HepG2 (cell line): Measurements from ENCODE around the gene SPOP. TPM values are rescaled to one million over a fixed set of nuclear protein-coding genes. Genes with fewer than 3 reads are reported as not detected.

Source experiments
- ATAC-seq: fragments of 200-7000 bp; cut with Tn5 transposase; 3 replicates; pipeline ENCODE4 v1.9.1; 2020; ENCODE audit warnings: mild to moderate bottlenecking, moderate library complexity
- BruUV-seq: library from RNA; stranded (reverse); fragments of 400-500 nt; replicated peaks from 2 replicates; lab custom pipeline; 2021; lab: Mats Ljungman, UMichigan
- CTCF ChIA-PET: fragments of 300-600 bp; formaldehyde crosslinking; extraction: SDS; loops from one replicate; lab custom pipeline; 2021; ENCODE audit warnings: low total read pairs, inconsistent platforms, low intra/inter-chr PET ratio; lab: Yijun Ruan, JAX
- POLR2A ChIA-PET: fragments of 350-600 bp; sonication (Branson Sonifier 250); formaldehyde crosslinking; loops from one replicate; lab custom pipeline; 2020; ENCODE audit warnings: antibody characterized with exemption, inconsistent platforms; lab: Yijun Ruan, JAX
- DNase-seq: peaks from one replicate; pipeline ENCODE4 v3.0.0-alpha.2; 2015; ENCODE audit warnings: low spot score
- FAIRE-seq: peaks from 3 replicates; lab custom pipeline; 2011; peaks lifted over from hg19 to GRCh38; lab: Jason Lieb, UNC
- H2AFZ ChIP-seq: one replicate; pipeline ENCODE4 v1.6.1; 2011; ENCODE audit warnings: low read length, inconsistent platforms
- H3K27ac ChIP-seq: fragments of 300-600 bp; 3 replicates; pipeline ENCODE4 v1.8.0; 2011; ENCODE audit warnings: mixed run types, mild to moderate bottlenecking, mixed read lengths, low read length, inconsistent platforms; ENCODE audit not compliant: insufficient read depth; ENCODE audit errors: extremely low read length
- H3K27me3 ChIP-seq, 2 experiments: fragments of 200-600 bp in 1 of 2; 2 replicates in 1 of 2; 3 replicates in 1 of 2; pipeline versions ENCODE4 v1.6.0 to v1.8.0; 2011; ENCODE audit warnings: low read length in 2 of 2, mild to moderate bottlenecking in 2 of 2, moderate library complexity in 2 of 2, inconsistent platforms in 1 of 2; ENCODE audit not compliant: insufficient read depth in 2 of 2, control insufficient read depth in 1 of 2
- H3K36me3 ChIP-seq, 2 experiments: fragments of 200-600 bp in 1 of 2; replicated peaks in 1 of 2; 2 replicates in 1 of 2; 3 replicates in 1 of 2; pipeline versions ENCODE4 v1.5.1 to v1.8.0; 2011; ENCODE audit warnings: low read length in 2 of 2, inconsistent platforms in 1 of 2; ENCODE audit not compliant: insufficient read depth in 2 of 2, control insufficient read depth in 1 of 2
- H3K4me1 ChIP-seq: 2 replicates; pipeline ENCODE4 v1.5.1; 2012; ENCODE audit warnings: low read length, inconsistent platforms; ENCODE audit not compliant: insufficient read depth
- H3K4me2 ChIP-seq: 2 replicates; pipeline ENCODE4 v1.6.0; 2011; ENCODE audit warnings: low read depth, low read length, inconsistent platforms
- H3K4me3 ChIP-seq, 3 experiments: fragments of 200-600 bp in 1 of 3; sonication (generic), shearing (Covaris generic) in 1 of 3; replicated peaks in 1 of 3; 2 replicates each; pipeline ENCODE4 v1.5.1; 2011 to 2016; ENCODE audit warnings: low read length in 3 of 3, inconsistent platforms in 2 of 3, low read depth in 2 of 3, mild to moderate bottlenecking in 2 of 3, control low read depth in 1 of 3, mixed read lengths in 1 of 3; ENCODE audit not compliant: insufficient read depth in 1 of 3
- H3K79me2 ChIP-seq: one replicate; pipeline ENCODE4 v1.6.1; 2011; ENCODE audit warnings: low read length, inconsistent platforms; ENCODE audit not compliant: insufficient read depth
- H3K9ac ChIP-seq: 2 replicates; pipeline ENCODE4 v1.6.0; 2011; ENCODE audit warnings: mild to moderate bottlenecking, low read depth, low read length, inconsistent platforms; ENCODE audit not compliant: insufficient read depth
- H3K9me3 ChIP-seq: 2 replicates; pipeline ENCODE4 v1.5.1; 2012; ENCODE audit warnings: mild to moderate bottlenecking, low read length
- H4K20me1 ChIP-seq: 2 replicates; pipeline ENCODE4 v1.6.0; 2011; ENCODE audit warnings: inconsistent platforms, mild to moderate bottlenecking, low read length, moderate library complexity; ENCODE audit not compliant: insufficient read depth
- ESRRA ChIP-seq: sonication (generic); formaldehyde crosslinking; IDR thresholded peaks from 2 replicates; pipeline ENCODE4 v1.5.1; 2020; ENCODE audit warnings: mild to moderate bottlenecking, low read depth, missing genetic modification reagents
- HNRNPUL1 ChIP-seq: fragments of 200-400 bp; formaldehyde crosslinking; IDR thresholded peaks from 2 replicates; pipeline ENCODE4 v1.6.1; 2017; ENCODE audit warnings: low read depth, mild to moderate bottlenecking, low read length, moderate library complexity
- NFATC3 ChIP-seq: sonication (generic); formaldehyde crosslinking; IDR thresholded peaks from 2 replicates; pipeline ENCODE4 v1.5.1; 2020; ENCODE audit warnings: mild to moderate bottlenecking, missing genetic modification reagents
- PPARG ChIP-seq: conservative IDR thresholded peaks from 2 replicates; pipeline ENCODE4 v1.6.1; 2016; ENCODE audit warnings: missing biosample characterization, missing genetic modification reagents
- PREB ChIP-seq: sonication (generic); formaldehyde crosslinking; IDR thresholded peaks from 2 replicates; pipeline ENCODE4 v1.4.0; 2020; ENCODE audit warnings: missing genetic modification reagents
- PTBP1 ChIP-seq: fragments of 200-400 bp; formaldehyde crosslinking; IDR thresholded peaks from 2 replicates; pipeline ENCODE4 v1.6.1; 2018; ENCODE audit warnings: low read length, low read depth; ENCODE audit not compliant: poor library complexity, severe bottlenecking
- SIN3B ChIP-seq: fragments of 150-350 bp; IDR thresholded peaks from 2 replicates; pipeline ENCODE4 v1.6.1; 2014; ENCODE audit warnings: low read length
- TBX2 ChIP-seq: sonication (generic); formaldehyde crosslinking; IDR thresholded peaks from 2 replicates; pipeline ENCODE4 v1.5.0; 2020; ENCODE audit warnings: missing genetic modification reagents, mild to moderate bottlenecking, borderline replicate concordance
- ZNF136 ChIP-seq: sonication (generic); formaldehyde crosslinking; IDR thresholded peaks from 2 replicates; pipeline ENCODE4 v1.8.1; 2022; ENCODE audit warnings: low read depth, mild to moderate bottlenecking, moderate library complexity, missing genetic modification reagents
- ZNF142 ChIP-seq: sonication (generic); formaldehyde crosslinking; IDR thresholded peaks from 2 replicates; pipeline ENCODE4 v1.4.0; 2020; ENCODE audit warnings: missing genetic modification reagents
- ZNF180 ChIP-seq: sonication (generic); formaldehyde crosslinking; IDR thresholded peaks from 2 replicates; pipeline ENCODE4 v1.4.0; 2020; ENCODE audit warnings: low read depth, missing genetic modification reagents, borderline replicate concordance
- ZNF589 ChIP-seq: sonication (generic); formaldehyde crosslinking; conservative IDR thresholded peaks from 2 replicates; pipeline ENCODE4 v1.8.0; 2022; ENCODE audit warnings: mild to moderate bottlenecking, moderate library complexity, missing genetic modification reagents
- ZNF790 ChIP-seq: sonication (generic); formaldehyde crosslinking; IDR thresholded peaks from 2 replicates; pipeline ENCODE4 v1.8.0; 2022; ENCODE audit warnings: missing genetic modification reagents, mild to moderate bottlenecking, borderline replicate concordance
- WGBS: methylation state at CpG from one replicate; pipeline ENCODE4 v1.1.6; 2017; ENCODE audit warnings: low lambda C conversion rate; 5-methylcytosine and 5-hydroxymethylcytosine counted together
- in situ Hi-C: cut with HindIII; loops from 2 replicates; pipeline ENCODE4 v1.10.0; 2017; ENCODE audit warnings: low pct_unique_long_range_greater_than_20kb; ENCODE audit not compliant: extremely low pct_ligation_motif_present
- intact Hi-C: fragments of 100-400 bp; cut with micrococcal nuclease; formaldehyde crosslinking; loops from one replicate; pipeline ENCODE4 v1.10.0; 2022; ENCODE audit not compliant: unreplicated experiment
- polyA plus RNA-seq, 8 experiments: library from polyadenylated mRNA; depleted of rRNA in 3 of 8; stranded (reverse) in 7 of 8; unstranded in 1 of 8; fragments of >200 nt; fragmentation: Illumina TruSeq in 4 of 8; extraction: Trizol in 4 of 8; gene quantifications; 2 replicates each; pipeline versions ENCODE4 v1.2.1 to v1.2.3, GENCODE V29; 2011 to 2016; ENCODE audit warnings: low read depth in 4 of 8, missing spikeins in 1 of 8, mixed read lengths in 1 of 8; ENCODE audit not compliant: insufficient read depth in 1 of 8
- total RNA-seq, 5 experiments: library from RNA; depleted of rRNA; stranded (reverse); fragments of >200 nt; fragmentation: Illumina TruSeq; extraction: Trizol; gene quantifications; 2 replicates each; pipeline ENCODE4 v1.2.3, GENCODE V29; 2016; ENCODE audit warnings: low read depth in 1 of 5
- TF ChIP-seq, protein P1 (sequence below): sonication (generic); formaldehyde crosslinking; IDR thresholded peaks from 2 replicates; pipeline ENCODE4 v1.9.0; 2022; ENCODE audit warnings: low read depth, missing genetic modification reagents

Gene SPOP
- total and polyA plus RNA-seq, 2 of the 13 experiments (the other 11 are each of a cell fraction or from before 2014, with no cell fraction given), result 52.8 to 60.8 TPM

DNA sequence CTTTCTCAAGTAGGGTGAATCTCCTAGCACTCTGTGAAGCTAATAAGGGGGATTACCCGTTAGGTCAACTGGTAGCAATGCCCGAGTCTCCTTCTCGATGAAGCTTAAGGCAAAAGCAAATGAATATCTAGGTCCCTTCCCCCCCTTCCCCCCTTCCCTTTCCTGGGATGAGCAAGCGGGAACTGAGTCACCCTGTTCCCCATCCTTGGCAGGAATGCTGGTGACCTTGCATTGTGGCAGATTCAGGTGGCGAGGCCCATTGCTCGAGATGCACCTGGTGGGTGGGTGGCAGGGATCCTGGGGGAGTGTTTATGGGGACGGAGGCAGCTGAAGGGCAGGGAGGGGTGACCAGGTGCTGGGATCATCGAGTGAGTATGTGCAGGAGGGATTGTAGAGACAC, 95.1 kb downstream of the SPOP start:
- in situ Hi-C loops (no loop called here), intact Hi-C loops (no loop called here)
- Histone ChIP-seq H2AFZ (no peak overlapping the region), H3K4me3 (no peak overlapping the region), H3K4me1 (peaks cover 3% of the 10 kb centered on the region; the same call in 1 of the 2 replicates), H4K20me1 (no peaks in the 10 kb centered on the region), H3K27me3 (peaks cover 2 to 24% of the 10 kb centered on the region in 2 experiments; a peak in 4 of 5 replicates), H3K9me3 (no peaks in the 10 kb centered on the region), H3K27ac (no peak overlapping the region), H3K79me2 (no peaks in the 10 kb centered on the region), H3K4me2 (no peak overlapping the region), H3K36me3 (no peaks in the 10 kb centered on the region), H3K9ac (no peak overlapping the region)
- 46% methylated on average over 8 of the region's 8 CpGs for WGBS
- DNase-seq (no peak), FAIRE-seq (no peak), ATAC-seq (no peak)
- BruUV-seq, result no TSS peak
- TF ChIP-seq PREB (CRISPR knock-in tag), result no peak
- no peak for TF ChIP-seq ZNF790 (CRISPR knock-in tag)
- TF ChIP-seq PTBP1, result no peak
- TF ChIP-seq, protein P1, sequence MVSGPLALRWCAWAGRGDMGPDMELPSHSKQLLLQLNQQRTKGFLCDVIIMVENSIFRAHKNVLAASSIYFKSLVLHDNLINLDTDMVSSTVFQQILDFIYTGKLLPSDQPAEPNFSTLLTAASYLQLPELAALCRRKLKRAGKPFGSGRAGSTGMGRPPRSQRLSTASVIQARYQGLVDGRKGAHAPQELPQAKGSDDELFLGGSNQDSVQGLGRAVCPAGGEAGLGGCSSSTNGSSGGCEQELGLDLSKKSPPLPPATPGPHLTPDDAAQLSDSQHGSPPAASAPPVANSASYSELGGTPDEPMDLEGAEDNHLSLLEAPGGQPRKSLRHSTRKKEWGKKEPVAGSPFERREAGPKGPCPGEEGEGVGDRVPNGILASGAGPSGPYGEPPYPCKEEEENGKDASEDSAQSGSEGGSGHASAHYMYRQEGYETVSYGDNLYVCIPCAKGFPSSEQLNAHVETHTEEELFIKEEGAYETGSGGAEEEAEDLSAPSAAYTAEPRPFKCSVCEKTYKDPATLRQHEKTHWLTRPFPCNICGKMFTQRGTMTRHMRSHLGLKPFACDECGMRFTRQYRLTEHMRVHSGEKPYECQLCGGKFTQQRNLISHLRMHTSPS (CRISPR knock-in tag), result no peak
- TF ChIP-seq ZNF142 (CRISPR knock-in tag), result no peak
- TF ChIP-seq TBX2 (CRISPR knock-in tag), result no peak
- TF ChIP-seq ZNF589 (CRISPR knock-in tag), result no peak
- no peak for TF ChIP-seq PPARG (CRISPR knock-in tag)
- TF ChIP-seq NFATC3 (CRISPR knock-in tag), result no peak
- TF ChIP-seq ESRRA, result no peak
- no peak for TF ChIP-seq ZNF180 (CRISPR knock-in tag)
- no peak for TF ChIP-seq ZNF136 (CRISPR knock-in tag)
- TF ChIP-seq SIN3B, result no peak
- no peak for TF ChIP-seq HNRNPUL1
- ChIA-PET POLR2A (no interaction called here), CTCF (no interaction called here)
